Measurements from ENCODE around the gene SNAI1. TPM values are rescaled to one million over a fixed set of nuclear protein-coding genes. Genes with fewer than 3 reads are reported as not detected.

The SNAI1 gene
- polyA plus RNA-seq (2012; ENCODE audit: missing spikeins): 0.36 TPM

GRCh38 chr20:49982346-49983122 lies at the start of gene SNAI1:
Gene SNAI1 (plus strand): TSS chr20:49982980. CDS start chr20:49983060, 80 bp downstream.
- FAIRE-seq (no peak), DNase-seq (ENCODE audit: insufficient read length) (peak; percentile 100)
- TF ChIP-seq POLR2A (IDR thresholded peaks at IDR 0.05; ENCODE audit: low read depth, low read length) (peak; percentile 94), TAF1 (IDR thresholded peaks at IDR 0.05; ENCODE audit: borderline replicate concordance, low read depth, low read length) (0 out of 2 replicates have a peak, but pooled peaks have one; percentile 58), POLR2AphosphoS5 (IDR thresholded peaks at IDR 0.05; ENCODE audit: low read depth, low read length) (peak; percentile 89)

GRCh38 chr20:49935746-49936152 lies 47.0 kb upstream of the SNAI1 start:
- TF ChIP-seq TAF1 (IDR thresholded peaks at IDR 0.05; ENCODE audit: borderline replicate concordance, low read depth, low read length) (no peak), POLR2A (IDR thresholded peaks at IDR 0.05; ENCODE audit: low read depth, low read length) (no peak), POLR2AphosphoS5 (IDR thresholded peaks at IDR 0.05; ENCODE audit: low read depth, low read length) (no peak)
- no peak for DNase-seq (ENCODE audit: insufficient read length)
- FAIRE-seq: no peak

DNA sequence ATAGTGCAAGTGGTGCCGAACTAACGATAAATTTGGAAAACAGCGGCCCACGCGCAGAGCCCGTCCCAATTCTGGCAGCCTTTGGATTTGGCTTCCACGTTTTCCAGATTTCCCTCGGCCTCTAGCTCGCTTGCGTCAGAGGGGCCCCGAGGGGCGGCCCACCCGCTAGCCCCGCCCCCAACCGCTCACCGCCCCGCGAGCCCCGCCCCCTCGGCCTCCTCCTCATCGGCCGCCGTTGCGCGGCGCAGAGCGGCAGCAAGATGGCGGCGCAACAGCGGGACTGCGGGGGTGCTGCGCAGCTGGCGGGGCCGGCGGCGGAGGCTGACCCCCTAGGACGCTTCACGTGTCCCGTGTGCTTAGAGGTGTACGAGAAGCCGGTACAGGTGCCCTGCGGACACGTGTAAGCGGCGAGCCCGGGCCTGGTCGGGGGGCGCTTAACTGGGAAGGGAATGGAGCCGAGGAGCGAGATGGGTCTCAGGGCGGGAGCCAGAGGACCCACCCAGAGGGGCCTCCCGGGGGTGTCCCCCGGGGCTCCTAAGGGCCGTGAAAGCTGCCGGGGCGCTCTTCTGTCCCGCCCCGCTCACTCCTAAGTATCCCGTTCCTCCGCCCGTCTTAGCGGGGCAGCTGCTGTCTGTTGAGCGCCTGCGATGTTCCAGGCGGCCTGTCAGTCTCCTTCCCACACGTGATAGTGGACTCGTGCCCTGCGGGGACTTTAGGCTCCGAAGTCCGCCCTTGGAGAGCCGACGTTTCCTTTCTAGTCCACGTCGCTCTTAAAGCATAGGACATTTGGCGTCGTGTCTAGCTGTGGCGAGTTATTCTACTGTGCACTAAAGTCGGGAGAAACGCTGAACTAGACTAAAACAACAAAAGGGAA lies 46.4 kb upstream of the SNAI1 start, which contains the start of gene RNF114:
TSS of gene RNF114 (plus strand) at position 245 of the 874 bp plus-strand sequence. CDS start at position 261, 16 bp downstream.
- TF ChIP-seq POLR2AphosphoS5 (IDR thresholded peaks at IDR 0.05; ENCODE audit: low read depth, low read length): peak; percentile 85
- peak; percentile 83; the same call in 1 of the 2 replicates for TF ChIP-seq POLR2A (IDR thresholded peaks at IDR 0.05; ENCODE audit: low read depth, low read length)
- TF ChIP-seq TAF1 (IDR thresholded peaks at IDR 0.05; ENCODE audit: borderline replicate concordance, low read depth, low read length): peak; percentile 77; the same call in 1 of the 2 replicates
- FAIRE-seq (peak; percentile 67), DNase-seq (ENCODE audit: insufficient read length) (peak; percentile 95)

- no peak for DNase-seq (ENCODE audit: insufficient read length)
- FAIRE-seq: no peak
- TF ChIP-seq POLR2A (IDR thresholded peaks at IDR 0.05; ENCODE audit: low read depth, low read length): no peak
Observed at GRCh38 chr20:49937027-49937929, 45.5 kb upstream of the SNAI1 start.

DNA sequence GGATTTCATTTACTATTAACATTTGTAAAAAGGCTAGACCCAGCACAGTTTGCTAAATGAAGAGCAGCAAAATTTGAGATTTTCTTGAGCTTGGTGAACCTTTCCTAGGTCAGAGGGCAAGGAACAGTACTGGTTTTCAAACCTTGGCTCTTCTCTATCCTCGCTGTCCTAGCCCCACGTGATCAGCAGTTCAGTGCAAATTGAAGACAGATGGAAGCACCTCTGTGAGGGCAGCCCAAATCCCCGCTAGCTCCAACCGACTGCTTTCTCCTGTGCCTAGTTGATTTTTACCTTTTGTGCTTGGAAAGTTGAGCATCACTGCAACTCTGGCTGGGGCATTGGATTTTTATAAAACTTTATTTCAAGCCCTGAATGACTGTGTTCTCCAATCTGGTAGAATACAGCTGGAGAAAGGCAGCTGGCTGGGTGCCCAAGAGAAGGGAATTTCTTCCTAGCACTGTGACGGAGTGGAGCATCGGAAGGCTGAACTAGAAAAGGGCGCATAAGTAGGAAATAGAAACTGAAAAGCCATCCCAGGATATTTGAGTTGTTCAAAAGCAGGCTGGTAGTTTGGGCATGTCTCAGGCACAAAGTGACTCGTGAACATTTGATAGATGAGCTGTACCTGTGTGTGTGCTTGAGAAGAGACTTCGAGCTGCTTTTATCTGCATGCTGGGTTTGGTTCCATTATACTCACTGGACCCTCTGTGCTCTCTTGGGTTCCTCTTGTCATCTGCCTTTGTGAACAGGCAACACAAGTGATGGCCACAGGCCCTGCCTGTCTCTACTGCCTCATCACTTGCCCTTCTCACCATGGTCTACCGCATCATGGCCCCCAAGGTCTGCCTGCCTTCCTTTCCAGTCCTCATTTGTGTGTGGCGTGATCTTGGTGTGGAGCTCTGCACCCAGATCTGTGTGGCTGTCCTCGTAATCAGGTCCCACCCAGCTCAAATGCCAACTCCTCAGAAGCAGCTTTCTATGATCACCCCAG lies 44.3 kb upstream of the SNAI1 start:
- TF ChIP-seq POLR2AphosphoS5 (IDR thresholded peaks at IDR 0.05; ENCODE audit: low read depth, low read length) (no peak), POLR2A (IDR thresholded peaks at IDR 0.05; ENCODE audit: low read depth, low read length) (no peak), TAF1 (IDR thresholded peaks at IDR 0.05; ENCODE audit: borderline replicate concordance, low read depth, low read length) (no peak)
- DNase-seq (ENCODE audit: insufficient read length): no peak
- no peak for FAIRE-seq

DNA sequence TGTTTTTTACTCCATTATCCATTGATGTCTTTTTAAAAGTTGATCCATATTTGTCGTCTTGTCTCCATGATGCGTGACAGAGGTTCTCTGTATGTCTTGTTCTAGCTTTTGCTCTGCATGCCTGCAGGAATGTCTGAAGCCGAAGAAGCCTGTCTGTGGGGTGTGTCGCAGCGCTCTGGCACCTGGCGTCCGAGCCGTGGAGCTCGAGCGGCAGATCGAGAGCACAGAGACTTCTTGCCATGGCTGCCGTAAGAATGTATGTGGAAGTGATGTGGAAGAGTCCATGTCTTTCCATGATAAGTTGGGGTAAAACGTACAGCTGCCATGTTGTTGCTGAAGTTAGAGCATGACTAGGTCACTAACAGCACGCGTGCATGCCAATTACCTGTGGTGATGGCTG lies 41.3 kb upstream of the SNAI1 start:
- FAIRE-seq (no peak), DNase-seq (ENCODE audit: insufficient read length) (no peak)
- TF ChIP-seq POLR2A (IDR thresholded peaks at IDR 0.05; ENCODE audit: low read depth, low read length) (no peak), TAF1 (IDR thresholded peaks at IDR 0.05; ENCODE audit: borderline replicate concordance, low read depth, low read length) (no peak), POLR2AphosphoS5 (IDR thresholded peaks at IDR 0.05; ENCODE audit: low read depth, low read length) (no peak)

DNA sequence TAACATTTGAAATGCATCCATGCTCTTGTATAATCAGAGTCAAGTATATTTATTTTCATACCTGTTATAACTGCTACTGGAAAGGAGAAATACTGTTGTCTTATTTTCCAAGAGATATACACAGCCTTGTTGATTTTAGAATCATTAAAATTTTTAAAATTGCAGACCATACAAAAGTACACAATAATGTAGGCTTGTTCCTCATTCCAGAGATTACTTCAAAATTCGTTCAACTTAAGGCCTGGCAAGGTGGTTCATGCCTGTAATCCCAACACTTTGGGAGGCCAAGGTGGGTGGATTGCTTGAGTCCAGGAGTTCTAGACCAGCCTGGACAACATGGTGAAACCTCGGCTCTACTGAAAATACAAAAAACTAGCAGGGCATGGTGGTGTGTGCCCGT lies 40.5 kb upstream of the SNAI1 start:
- FAIRE-seq (no peak), DNase-seq (ENCODE audit: insufficient read length) (no peak)
- TF ChIP-seq POLR2AphosphoS5 (IDR thresholded peaks at IDR 0.05; ENCODE audit: low read depth, low read length) (no peak), TAF1 (IDR thresholded peaks at IDR 0.05; ENCODE audit: borderline replicate concordance, low read depth, low read length) (no peak), POLR2A (IDR thresholded peaks at IDR 0.05; ENCODE audit: low read depth, low read length) (no peak)

GRCh38 chr20:49942942-49943341 lies 39.8 kb upstream of the SNAI1 start:
- DNase-seq (ENCODE audit: insufficient read length): no peak
- TF ChIP-seq POLR2AphosphoS5 (IDR thresholded peaks at IDR 0.05; ENCODE audit: low read depth, low read length) (no peak), TAF1 (IDR thresholded peaks at IDR 0.05; ENCODE audit: borderline replicate concordance, low read depth, low read length) (no peak)
- no peak for FAIRE-seq

DNA sequence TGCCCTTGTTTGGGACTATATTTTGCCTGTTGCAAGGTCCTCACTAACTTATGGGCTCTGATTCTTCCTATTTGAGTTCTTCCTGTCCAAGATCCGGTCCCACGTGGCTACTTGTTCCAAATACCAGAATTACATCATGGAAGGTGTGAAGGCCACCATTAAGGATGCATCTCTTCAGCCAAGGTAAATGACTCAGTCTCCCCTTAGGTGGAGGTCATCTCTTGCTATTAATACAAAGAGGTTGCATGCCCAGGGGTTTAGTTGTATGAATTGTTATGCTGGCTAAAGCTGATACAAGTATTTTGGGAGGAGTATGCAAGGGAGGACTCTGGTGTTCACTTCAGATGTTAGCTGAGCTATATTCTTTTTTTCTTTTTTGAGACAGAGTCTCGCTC lies 37.5 kb upstream of the SNAI1 start:
- TF ChIP-seq POLR2AphosphoS5 (IDR thresholded peaks at IDR 0.05; ENCODE audit: low read depth, low read length): no peak
- no peak for TF ChIP-seq POLR2A (IDR thresholded peaks at IDR 0.05; ENCODE audit: low read depth, low read length)
- TF ChIP-seq TAF1 (IDR thresholded peaks at IDR 0.05; ENCODE audit: borderline replicate concordance, low read depth, low read length): no peak
- FAIRE-seq: no peak

More for the DNA sequence above, 37.5 kb upstream of the SNAI1 start:
- DNase-seq (ENCODE audit: insufficient read length): no peak

All from GM12892 (cell line).